Duodenal mucosa (tissue), 2 donors: ENCODE data around the gene C8G.

Source experiments
- H3K27ac ChIP-seq: one replicate; pipeline ENCODE4 v1.7.0; 2013; ENCODE audit warnings: low read depth, low read length
- H3K27me3 ChIP-seq, 2 donors: one replicate each; pipeline ENCODE4 v1.7.0; 2013; ENCODE audit warnings: low read length in 2 of 2, control low read depth in 1 of 2; ENCODE audit not compliant: insufficient read depth in 2 of 2, control insufficient read depth in 1 of 2
- H3K36me3 ChIP-seq, 2 donors: one replicate each; pipeline ENCODE4 v1.7.0; 2013; ENCODE audit warnings: low read length in 2 of 2, control low read depth in 1 of 2; ENCODE audit not compliant: insufficient read depth in 2 of 2, control insufficient read depth in 1 of 2
- H3K4me1 ChIP-seq, 2 donors: one replicate each; pipeline ENCODE4 v1.7.0; 2013; ENCODE audit warnings: low read length in 2 of 2, control low read depth in 1 of 2; ENCODE audit not compliant: insufficient read depth in 2 of 2, control insufficient read depth in 1 of 2
- H3K4me3 ChIP-seq, 2 donors: one replicate each; pipeline ENCODE4 v1.7.0; 2013; ENCODE audit warnings: low read length in 2 of 2, low read depth in 1 of 2
- H3K9ac ChIP-seq, 2 donors: one replicate each; pipeline ENCODE4 v1.7.0; 2013; ENCODE audit warnings: low read length in 2 of 2, low read depth in 1 of 2
- H3K9me3 ChIP-seq, 2 donors: one replicate each; pipeline ENCODE4 v1.7.0; 2013; ENCODE audit warnings: low read length in 2 of 2, control low read depth in 1 of 2; ENCODE audit not compliant: control insufficient read depth in 1 of 2

C8G gene

DNA sequence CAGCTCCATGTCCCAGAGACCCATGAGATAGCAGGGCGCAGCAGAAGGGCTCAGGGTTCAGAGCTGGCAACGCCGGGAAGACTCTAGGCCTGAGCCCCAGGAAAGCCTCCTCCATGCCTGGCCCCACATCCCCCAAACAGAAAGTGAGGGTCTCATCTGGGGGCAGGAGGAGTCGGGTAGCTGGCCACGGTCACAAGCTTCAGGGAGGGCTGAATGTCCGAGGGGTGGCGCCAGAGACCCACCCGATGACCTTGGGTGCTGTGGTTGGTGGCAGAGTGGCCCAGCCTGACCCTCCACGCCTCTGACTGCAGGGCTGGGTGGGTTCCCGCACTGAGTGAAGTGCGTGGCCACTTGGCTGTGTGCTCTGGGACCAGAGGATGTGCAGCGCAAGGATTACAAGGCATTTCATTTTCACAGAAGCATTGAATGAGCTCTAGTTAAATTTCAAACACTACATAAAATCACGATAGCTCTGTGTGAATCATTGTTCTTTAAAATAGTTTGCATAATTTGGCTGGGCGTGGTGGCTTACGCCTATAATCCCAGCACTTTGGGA lies 3.0 kb downstream of the C8G start:
- Histone ChIP-seq H3K4me3 (no peak overlapping the region), H3K9me3 (no peaks in the 10 kb centered on the region), H3K9ac (no peak overlapping the region), H3K27me3 (no peaks in the 10 kb centered on the region), H3K27ac (no peak overlapping the region), H3K4me1 (peaks cover 16 to 30% of the 10 kb centered on the region in 2 donors), H3K36me3 (peaks cover 0 to 3% of the 10 kb centered on the region in 2 donors)

DNA sequence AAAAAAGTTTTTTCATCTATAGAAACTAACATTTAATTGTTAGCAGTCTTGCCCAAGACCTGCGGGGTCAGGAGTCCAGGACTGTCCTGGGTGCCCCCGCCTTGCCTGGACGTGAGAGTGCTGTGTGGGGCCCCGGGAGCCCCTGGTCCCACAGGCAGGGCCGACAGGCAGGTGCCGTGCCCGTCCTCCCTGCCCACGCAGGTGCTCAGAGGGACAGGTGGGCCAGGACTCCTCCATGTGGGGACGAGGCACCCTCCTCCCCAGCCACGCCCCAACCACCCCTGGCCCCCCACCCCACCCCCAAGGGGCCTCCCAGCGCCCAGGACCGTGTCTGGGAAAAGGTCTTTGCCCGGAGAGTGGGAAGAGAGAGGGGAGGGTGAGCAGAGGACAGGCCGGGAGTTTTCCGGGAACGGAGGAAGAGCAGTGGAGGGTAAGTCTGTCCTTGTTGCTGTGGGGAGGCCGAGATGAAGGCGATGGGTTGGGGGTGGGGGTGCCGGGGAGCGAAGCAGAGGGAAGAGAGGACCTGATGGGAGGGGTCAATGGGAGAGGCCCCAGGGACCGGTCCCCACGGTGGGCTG lies 4.3 kb downstream of the C8G start:
- no peaks in the 10 kb centered on the region for H3K27me3 ChIP-seq
- H3K9ac ChIP-seq = peak overlapping the region; percentile 69 to 70
- H3K36me3 ChIP-seq = no peaks in the 10 kb centered on the region
- H3K4me3 ChIP-seq = peak overlapping the region; percentile 67 to 73
- H3K4me1 ChIP-seq = peaks cover 16 to 22% of the 10 kb centered on the region in 2 donors
- H3K27ac ChIP-seq = peak overlapping the region; percentile 85
- H3K9me3 ChIP-seq = no peaks in the 10 kb centered on the region

DNA sequence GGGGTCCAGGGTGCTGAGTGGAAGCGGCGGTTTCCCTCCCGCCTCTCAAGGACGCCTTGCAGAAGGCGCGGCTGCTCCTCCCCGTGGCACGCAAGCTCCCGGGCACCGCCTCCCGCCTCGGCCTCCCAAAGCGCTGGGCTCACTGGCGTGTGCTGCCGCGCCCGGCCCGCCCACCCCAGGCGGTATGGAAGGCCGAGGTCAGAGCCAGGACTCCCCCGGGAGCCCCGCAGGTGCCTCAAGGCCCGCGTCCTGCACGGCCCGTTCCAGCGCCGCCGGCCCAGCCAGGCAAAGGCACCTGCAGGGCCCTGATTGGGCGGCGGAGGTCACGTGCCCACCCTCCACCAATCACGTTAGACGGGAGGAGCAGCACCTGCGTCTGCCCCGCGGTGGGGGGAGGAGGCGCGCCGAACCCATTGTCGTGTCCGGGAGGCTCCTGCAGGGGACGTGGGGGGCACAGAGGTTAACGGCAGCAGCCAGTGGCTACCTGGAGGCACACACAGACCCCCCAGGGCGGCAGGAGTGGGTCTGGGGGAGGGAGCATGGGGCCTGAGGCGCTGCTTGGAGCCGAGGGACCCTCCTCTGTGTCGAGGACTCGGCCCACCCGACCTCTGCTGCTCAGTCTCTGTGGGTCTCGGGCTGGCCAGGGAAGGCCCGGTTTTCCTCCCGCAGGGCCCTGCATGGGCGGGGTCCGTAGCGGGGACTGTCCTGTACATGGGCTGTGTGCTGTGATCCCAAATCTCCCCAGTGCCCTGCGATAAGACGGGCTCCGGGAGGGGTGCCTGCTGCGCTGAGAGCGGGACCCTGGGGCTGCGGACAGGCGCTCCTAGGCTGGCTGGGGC lies 5.0 kb downstream of the C8G start:
- peak overlapping the region; percentile 85 for H3K27ac ChIP-seq

DNA sequence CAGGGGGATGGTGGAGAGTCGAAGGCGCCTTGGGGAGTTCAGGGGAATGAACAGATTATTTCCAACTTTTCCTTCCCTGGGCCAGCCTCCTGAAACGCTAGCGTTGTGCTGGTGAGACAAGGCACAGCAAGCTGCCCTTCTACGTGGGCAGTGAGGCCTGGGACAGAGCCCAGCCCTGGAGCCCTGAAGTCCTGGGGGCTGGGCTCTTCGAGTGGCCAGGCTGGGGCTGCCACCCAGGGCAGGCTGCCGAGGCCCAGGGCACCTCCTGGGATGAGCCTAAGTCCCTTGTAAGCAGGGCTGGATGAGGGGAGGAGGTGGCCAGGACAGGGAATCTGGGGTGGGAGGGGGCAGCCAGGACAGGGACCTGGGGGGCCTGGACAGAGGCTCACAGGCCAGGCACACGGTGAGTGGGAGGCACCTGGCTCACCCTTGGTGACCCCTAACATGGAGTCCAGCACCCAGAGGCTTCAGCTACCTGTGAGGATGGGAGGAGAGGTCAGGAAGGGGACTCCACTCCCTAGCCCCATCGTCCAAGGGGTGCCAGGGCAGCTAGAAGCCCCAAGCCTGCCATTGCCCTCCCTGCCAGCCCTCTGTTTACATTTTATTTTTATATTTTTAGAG lies 5.7 kb downstream of the C8G start:
- H3K27ac ChIP-seq = peak overlapping the region; percentile 36
- H3K36me3 ChIP-seq = no peaks in the 10 kb centered on the region
- peak overlapping the region; percentile 67 to 73 for H3K4me3 ChIP-seq
- no peaks in the 10 kb centered on the region for H3K9me3 ChIP-seq
- no peaks in the 10 kb centered on the region for H3K27me3 ChIP-seq
- peak overlapping the region; percentile 73 to 94 for H3K9ac ChIP-seq
- peaks cover 13 to 14% of the 10 kb centered on the region in 2 donors for H3K4me1 ChIP-seq

More for the DNA sequence above, 5.0 kb downstream of the C8G start:
- Histone ChIP-seq H3K27me3 (no peaks in the 10 kb centered on the region), H3K4me1 (peaks cover 13 to 19% of the 10 kb centered on the region in 2 donors), H3K4me3 (peak overlapping the region; percentile 67 to 73), H3K9ac (peak overlapping the region; percentile 73 to 94), H3K36me3 (no peaks in the 10 kb centered on the region), H3K9me3 (no peaks in the 10 kb centered on the region)

DNA sequence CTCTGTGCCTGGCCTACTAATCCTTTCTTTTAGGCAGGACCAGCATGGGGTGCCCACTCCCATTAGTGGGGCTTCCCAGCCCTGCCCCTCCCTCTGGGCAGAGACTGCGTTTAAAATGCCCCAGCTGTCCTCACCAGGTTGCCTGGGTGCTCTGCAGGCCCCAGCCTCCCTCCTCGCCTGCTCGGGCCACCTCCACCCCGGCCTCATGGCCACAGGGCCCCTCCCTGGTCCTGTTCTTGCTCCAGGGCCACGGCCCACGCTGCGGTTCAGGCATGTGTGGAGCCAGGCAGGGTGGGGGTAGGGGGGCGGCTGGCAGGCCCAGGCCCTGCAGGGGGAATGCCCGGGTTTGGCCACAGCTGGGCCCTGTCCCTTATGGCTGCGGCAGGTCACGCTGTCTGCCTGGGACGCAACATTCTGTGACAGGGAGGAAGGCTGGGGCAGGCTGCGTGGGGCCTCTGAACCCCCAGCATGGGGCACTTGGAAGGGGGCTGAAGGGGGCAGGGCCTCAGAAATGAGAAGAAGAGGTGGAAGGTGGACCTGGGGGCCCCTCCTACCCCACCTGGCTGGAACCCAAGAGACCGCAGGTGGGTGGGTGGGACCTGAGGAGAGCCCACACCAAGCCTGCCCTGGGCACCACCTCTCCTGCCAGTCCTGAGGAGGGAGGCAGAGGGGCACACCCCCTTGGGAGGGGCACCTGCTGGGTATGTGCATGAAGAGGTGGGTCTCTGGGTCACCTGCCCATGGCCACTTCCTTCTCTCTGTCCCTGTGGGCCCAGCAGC lies 6.7 kb downstream of the C8G start, which contains the start of gene LCN12:
Gene LCN12, plus strand, starts transcription at position 733 of the 780 bp plus-strand sequence. CDS start 55 bp downstream, outside the sequence.
- Histone ChIP-seq H3K27ac (no peak within 1 kb of the TSS), H3K4me3 (no peak within 1 kb of the TSS), H3K4me1 (peaks cover 13 to 14% of the 10 kb centered on the region in 2 donors), H3K9ac (no peak within 1 kb of the TSS), H3K9me3 (no peaks in the 10 kb centered on the region), H3K27me3 (no peaks in the 10 kb centered on the region), H3K36me3 (no peaks in the 10 kb centered on the region)

DNA sequence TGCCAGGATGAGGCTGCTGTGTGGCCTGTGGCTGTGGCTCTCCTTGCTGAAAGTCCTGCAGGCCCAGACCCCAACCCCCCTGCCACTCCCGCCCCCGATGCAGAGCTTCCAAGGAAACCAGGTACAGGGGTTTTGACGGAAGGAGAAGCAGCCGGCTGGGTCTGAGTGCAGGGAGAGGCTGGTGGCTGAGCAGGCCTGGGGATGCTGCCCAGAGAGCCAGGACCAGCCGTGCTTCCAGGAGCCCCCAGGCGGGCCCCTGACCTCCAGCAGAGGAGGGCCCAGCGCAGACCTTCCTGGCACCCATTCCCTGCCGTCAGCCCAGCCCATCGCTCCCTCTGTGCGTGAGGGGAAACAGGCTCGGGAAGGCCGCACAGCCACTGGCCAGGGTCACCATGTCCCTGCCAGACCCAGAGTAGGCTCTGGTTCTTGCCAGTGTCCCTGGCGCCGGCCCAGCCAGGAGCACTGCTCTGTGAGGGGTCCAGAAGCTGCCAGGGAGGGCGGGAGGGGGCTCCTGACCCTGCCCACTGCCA lies 7.3 kb downstream of the C8G start:
- H3K4me3 ChIP-seq = no peak overlapping the region
- no peak overlapping the region for H3K27ac ChIP-seq
- H3K4me1 ChIP-seq = peaks cover 13 to 14% of the 10 kb centered on the region in 2 donors
- no peaks in the 10 kb centered on the region for H3K9me3 ChIP-seq
- no peaks in the 10 kb centered on the region for H3K36me3 ChIP-seq
- H3K27me3 ChIP-seq = no peaks in the 10 kb centered on the region
- no peak overlapping the region for H3K9ac ChIP-seq

DNA sequence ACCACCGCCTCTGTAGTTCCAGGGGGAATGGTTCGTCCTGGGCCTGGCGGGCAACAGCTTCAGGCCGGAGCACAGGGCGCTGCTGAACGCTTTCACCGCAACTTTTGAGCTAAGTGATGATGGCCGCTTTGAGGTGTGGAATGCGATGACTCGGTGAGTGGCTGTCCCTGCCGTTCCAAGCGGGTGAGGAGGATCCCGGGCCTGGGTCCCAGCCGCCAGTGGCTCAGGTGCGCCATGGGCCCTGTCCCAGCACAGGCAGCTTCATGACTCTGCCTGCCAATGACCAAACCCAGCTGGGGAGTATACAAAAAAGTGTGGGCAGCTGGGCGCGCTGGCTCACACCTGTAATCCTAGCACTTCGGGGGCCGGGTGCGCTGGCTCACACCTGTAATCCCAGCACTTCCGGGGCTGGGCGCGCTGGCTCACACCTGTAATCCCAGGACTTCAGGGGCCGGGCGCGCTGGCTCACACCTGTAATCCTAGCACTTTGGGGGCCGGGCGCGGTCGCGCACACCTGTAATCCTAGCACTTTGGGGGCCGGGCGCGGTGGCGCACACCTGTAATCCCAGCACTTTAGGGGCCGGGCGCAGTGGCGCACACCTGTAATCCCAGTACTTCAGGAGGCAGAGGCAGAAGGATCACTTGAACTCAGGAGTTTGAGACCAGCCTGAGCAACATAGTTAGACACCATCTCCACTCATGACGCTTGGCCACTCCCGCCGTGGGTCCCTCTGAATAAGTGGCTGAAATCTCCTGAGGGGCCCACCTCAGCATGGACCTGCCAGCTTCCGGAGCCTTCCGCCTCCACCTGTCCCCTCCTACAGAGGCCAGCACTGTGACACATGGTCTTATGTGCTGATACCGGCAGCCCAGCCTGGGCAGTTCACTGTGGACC lies 8.1 kb downstream of the C8G start:
- H3K9ac ChIP-seq = no peak overlapping the region
- no peaks in the 10 kb centered on the region for H3K27me3 ChIP-seq
- no peaks in the 10 kb centered on the region for H3K36me3 ChIP-seq
- no peak overlapping the region for H3K4me3 ChIP-seq
- no peak overlapping the region for H3K27ac ChIP-seq
- no peaks in the 10 kb centered on the region for H3K9me3 ChIP-seq
- H3K4me1 ChIP-seq = peaks cover 8 to 9% of the 10 kb centered on the region in 2 donors

DNA sequence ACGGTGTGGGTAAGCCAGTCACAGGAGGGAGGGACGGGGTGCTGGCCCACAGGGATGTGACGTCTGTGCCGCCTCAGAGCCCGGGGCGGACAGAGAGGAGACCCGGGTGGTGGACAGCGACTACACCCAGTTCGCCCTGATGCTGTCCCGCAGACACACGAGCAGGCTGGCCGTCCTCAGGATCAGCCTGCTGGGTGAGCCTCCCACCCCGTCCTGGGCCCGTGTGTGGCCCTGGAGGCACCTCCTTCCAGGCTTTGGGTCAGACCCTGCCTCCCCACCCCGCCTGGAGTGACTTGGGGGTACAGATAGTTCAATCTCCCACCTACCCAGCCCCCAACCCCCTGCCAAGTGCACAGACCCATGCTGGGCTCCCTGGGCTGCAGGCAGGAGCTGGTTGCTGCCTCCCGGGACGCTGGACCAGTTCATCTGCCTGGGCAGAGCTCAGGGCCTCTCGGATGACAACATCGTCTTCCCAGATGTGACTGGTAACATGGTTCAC lies 8.8 kb downstream of the C8G start:
- Histone ChIP-seq H3K36me3 (no peaks in the 10 kb centered on the region), H3K4me1 (peaks cover 6 to 8% of the 10 kb centered on the region in 2 donors), H3K9ac (no peak overlapping the region), H3K4me3 (no peak overlapping the region), H3K27me3 (no peaks in the 10 kb centered on the region), H3K27ac (no peak overlapping the region), H3K9me3 (no peaks in the 10 kb centered on the region)
